ENCODE data around the gene RBM8A.

RBM8A gene

DNA sequence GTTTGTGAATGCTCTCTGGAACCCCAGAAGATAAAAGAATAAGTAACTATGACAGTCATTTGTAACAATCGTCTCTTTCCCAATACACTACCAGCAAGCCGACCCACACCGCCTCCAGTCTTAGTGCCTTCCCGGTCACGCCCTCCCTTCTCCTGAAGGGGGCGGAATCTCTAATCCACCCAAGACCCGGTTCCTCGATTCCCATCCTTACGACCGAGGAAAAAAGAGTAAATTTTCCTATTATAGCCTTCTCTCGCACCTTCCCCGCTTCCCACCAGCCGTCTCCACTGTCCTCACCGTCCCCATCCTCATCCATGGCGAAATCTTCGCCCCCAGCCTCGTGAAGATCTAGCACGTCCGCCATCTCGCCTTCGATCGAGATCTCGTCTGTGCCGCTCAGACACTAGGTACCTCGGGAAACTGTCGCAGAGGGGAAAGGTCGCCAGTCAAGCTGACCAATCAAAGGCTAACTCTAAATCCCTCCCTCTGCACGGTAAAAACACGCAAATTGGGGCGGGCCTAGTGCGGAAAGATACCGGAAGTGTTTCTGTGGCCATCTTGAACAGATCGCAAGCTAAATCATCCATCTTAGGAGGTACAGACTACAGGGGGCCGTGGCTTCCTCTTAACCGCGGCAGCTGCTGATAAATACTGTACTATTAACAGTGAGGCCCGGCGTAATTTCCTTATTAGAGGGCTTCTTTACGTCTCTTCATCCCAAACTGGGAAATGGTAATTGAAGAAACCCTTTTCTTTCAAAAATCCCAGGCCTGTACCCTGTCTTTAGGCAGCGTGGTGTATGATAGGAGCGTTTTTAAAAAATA lies at the start of gene RBM8A:
RBM8A (minus strand) TSS at position 422 of the 824 bp plus-strand sequence; CDS start at position 364, 58 bp downstream.
- DNase-seq (ENCODE audit: extremely low spot score, insufficient read length, low read depth) = peak; percentile 58
- peak; percentile 96 for FAIRE-seq

DNA sequence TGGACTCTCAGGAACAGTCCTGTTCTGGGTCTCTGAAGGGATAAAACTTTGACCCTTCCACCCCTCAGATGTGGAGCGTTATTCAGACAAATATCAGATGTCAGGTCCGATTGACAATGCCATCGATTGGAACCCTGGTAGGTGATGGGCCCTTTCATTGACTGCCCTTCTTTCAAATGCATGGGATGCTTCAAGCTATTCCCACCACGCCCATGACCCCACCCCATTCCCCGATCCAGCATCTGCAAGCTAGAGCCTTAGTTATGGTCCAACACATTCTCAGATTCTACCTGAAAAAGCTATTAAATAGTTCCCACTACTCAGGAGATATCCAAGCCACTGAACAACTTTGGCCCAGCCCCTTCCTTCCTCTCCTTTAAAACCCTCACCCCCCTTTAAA lies 49.7 kb upstream of the RBM8A start:
- DNase-seq (ENCODE audit: extremely low spot score, insufficient read length, low read depth) (no peak), FAIRE-seq (no peak)

DNA sequence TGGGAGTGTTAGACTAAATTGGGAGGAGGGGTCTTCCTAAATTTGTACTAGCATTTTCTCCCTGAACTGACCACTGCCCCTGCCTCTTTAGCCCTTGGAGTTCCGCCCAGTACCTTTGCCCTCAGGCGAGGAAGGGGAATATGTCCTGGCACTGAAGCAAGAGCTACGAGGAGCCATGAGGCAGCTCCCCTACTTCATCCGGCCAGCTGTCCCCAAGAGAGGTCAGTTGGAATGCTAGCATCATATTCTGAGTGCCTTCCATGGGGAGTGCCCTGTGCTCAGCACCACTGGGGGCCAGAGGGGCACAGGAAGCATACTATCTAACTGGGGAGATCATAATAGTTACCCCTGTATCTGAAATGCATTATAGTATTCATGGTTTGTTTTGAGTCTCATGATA lies 47.9 kb upstream of the RBM8A start:
- FAIRE-seq = no peak
- no peak for DNase-seq (ENCODE audit: extremely low spot score, insufficient read length, low read depth)

DNA sequence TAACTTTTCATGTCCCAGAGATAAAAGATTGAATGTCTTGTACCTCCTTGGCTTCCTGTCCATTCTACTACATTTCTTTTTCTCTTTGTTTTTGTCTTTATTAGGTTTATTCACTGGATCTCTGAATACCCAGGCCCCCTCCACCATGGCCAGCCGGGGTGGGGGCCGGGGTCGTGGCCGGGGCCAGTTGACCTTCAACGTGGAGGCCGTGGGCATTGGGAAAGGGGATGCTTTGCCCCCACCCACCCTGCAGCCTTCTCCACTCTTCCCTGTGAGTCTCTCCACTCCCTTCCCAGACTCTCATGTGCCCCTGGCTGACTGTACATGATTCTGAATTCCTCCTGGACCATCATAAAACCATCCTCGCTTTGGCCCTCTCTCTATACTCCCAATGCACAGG lies 47.4 kb upstream of the RBM8A start:
- FAIRE-seq (no peak), DNase-seq (ENCODE audit: extremely low spot score, insufficient read length, low read depth) (no peak)

DNA sequence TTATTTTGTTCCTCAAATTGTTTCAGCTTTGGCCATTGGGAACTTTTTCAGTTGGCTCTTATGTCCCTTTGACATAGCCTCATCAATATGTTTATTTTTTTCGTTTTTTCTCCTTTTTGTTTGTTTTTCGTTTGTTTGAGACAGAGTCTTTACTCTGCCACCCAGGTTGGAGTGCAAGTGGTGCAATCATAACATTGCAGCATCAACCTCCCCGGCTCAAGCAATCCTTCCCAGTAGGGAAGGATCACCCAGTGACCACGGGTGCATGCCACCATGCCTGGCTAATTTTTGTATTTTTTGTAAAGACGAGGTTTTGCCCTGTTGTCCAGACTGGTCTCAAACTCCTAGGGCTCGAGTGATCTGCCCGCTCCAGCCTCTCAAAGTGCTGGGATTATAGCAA lies 45.3 kb upstream of the RBM8A start:
- DNase-seq (ENCODE audit: extremely low spot score, insufficient read length, low read depth) (no peak), FAIRE-seq (no peak)

DNA sequence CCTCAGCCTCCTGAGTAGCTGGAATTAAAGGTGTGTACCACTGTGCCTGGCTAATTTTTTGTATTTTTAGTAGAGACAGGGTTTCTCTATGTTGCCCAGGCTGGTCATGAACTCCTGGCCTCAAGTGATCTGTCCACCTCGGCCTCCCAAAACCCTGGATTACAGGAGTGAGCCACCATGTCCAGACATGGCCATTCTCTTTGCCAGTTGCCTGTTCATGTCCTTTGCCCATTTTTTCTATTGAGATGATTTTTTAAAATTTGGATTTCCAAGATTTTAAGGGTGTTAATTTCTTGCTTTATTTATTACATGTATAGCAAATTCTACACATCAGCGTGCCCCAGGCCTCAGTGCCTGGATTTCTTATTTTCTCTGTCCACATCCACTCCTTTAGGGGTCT lies 40.0 kb upstream of the RBM8A start:
- no peak for FAIRE-seq
- no peak for DNase-seq (ENCODE audit: extremely low spot score, insufficient read length, low read depth)

DNA sequence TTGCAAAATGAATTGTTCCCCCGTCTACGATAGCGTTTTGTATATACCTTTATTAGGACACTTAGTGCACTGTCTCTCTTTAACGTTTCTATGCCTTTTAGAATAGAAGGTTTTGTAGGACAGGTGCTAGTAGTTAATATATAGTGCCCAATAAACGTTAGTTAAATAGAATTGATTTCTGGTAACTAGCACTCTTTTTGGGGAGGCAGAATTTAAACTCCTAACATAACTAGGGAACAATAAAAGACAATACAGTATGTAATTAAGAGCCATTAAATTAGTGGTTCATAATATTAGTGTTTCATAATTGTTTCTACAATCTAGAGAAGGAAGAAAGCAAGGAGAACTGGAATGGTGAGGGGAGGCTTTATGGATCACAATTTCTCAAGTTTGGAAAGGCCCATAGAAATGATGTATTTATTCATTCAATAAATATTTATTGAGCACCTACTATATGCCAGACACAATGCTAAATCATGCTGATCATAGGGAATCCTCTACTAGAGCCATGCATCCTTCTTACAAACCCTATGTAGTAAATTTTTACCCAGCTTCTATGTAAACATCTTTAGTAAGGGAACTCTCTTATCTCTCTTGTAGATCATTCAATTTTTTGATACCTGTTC lies 37.9 kb upstream of the RBM8A start:
- FAIRE-seq = no peak

DNA sequence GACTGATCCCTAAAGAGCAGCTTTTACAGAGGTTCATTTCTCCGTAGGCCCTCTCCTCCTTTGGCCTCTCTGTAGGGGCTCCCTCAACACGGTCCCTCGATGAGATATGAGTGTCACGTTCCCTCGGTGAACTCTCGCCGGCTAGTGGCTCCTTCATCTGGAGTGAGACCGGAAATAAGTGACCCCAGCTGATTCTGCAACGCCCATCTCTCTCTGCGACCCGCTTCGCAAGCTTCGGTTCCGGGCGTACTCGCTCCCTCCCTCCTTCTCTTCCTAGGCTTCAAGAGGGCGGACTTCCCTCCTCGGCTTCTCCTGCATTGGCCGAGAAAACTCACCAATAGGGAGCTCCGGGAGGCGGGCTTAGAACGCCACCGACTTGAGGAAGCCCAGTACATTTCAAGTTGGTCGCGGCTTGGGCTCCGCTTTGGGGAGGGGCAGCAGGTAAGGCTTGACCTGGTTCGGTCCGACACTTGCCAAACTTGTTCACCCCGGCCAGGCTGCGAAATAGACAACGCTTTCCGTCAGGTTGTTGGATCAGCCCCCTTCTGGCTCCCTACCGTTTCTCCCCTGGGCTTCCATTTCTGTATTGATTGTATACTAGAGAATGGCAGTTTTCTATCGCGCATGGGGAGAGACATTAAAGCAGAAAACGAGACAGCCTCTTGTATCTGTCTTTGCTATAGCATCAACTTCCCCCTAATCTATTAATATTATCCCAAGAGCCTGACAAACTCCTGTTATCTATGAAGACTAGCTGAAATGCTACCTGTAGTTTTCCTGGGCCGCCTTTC lies 37.2 kb upstream of the RBM8A start, which contains the start of the genes ANKRD34A and POLR3GL:
ANKRD34A (minus strand) TSS at position 248 of the 791 bp plus-strand sequence. CDS start 2,816 bp downstream, outside the sequence.
POLR3GL (plus strand) TSS at position 363 of the 791 bp plus-strand sequence. CDS start 10,176 bp downstream, outside the sequence.
- peak; percentile 76 for DNase-seq (ENCODE audit: extremely low spot score, insufficient read length, low read depth)
- peak; percentile 99 for FAIRE-seq

More for the DNA sequence above, 37.9 kb upstream of the RBM8A start:
- DNase-seq (ENCODE audit: extremely low spot score, insufficient read length, low read depth) = no peak

DNA sequence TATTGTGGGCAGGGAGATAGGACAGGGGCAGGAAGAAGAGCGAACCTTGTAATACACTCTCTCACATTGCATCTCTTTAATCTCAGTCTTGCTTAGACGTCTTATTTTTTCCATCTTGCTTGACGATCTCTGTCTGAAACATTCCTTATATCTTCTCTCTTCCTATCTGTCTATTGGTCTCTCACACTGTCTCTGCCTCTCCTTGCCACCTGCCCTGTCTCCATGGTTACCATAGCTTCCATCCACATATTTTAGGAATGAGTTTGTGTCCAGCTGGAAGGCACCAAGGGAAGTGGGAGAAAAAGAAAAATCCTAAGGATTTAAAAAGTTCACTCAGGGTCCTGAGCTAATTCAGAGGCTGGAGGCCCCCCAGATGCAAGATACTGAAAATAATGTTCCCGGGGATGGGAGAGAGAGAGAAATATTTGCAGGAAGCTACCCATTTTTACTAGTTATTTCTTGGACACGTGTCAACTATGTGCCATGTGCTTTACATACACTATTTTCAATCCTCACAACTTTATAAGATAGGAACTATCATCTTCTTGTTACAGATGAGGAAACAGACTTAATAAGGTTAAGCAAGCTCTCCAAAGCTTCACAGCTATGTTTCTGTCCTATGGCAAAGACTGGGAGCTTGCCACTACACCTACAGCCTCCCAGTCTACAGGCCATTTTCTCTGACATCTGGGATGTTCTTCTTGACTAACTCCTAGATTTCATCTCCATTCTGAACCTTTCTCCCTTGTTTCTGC lies 36.2 kb upstream of the RBM8A start:
- DNase-seq (ENCODE audit: extremely low spot score, insufficient read length, low read depth) = no peak
- FAIRE-seq = no peak

DNA sequence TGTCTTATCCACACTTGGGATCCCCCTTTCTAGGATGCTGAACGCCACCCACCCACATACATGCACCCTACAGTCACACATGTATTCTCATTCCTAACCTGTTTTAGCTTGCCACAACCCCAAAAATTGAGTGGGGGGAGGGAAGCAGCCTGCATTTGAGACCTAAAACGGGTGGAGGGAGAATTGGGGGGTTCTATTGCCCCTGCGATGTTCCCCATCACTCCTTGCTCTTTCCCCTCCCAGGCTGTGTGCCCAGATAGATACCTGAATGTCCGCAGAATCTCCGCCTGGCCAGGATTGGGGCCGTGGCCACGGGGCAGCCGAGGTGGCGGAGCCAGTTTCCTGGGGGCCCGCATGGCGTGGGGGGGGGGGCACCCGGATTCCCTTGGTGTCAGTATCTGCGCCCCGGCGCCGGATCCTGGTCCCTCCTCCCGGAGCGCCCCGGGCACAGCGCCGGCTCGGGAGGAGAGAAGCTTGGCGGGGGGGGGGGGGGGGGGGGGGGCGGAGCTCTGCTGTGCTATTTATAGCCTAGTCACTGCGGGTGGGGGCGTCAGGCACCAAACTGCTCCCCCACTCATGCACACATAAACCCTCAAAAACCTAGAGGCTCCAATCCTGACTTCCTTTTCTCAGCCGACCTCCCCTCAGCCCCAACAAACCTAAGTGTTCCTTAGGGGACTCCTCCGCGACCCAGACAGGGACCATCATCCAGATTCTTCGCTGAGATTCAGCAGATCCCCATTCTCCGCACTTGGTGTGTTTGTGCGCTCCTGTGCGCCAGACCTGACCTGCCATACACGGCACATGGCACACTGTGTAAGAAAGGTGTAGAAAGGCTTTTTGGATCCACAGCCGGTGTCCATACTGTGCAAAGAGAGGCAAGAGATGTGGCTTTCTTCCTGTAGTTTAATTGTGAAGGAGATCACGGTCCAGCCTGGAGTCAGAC lies 35.1 kb upstream of the RBM8A start:
- FAIRE-seq = no peak

DNA sequence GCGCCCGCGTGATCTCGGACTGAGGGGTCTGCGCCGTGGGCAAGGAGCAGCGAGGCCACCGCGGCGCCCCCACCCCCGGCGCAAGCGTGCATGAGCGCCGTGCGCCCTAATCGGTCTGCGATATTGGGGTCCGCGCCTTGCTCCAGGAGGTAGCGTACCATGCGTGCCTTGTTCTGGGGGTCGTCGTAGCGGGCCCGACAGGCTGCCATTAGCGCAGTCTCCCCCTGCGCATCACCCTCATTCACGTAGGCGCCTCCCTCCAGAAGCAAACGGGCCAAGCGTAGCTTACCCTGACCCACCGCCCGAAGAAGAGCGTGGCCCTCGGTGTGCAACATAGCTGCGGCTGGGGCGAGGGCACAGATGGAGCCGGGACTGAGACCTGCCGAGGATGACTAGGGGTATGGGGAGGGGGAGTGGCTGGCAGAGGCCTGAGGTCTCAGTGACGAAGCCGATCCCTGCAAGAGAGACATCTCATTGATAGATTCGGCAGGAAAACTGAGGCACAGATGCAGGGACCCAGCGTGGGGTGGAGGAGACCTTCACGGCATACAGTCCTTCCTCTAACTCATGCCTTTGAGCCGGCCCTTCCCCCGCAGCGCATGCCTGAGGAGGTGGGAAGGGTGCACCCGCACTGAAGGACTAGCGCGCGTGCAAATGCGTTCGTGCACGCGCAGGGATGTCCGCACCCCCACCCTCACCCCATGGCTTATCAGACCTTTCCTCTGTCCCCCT lies 34.3 kb upstream of the RBM8A start:
- no peak for DNase-seq (ENCODE audit: extremely low spot score, insufficient read length, low read depth)
- FAIRE-seq = no peak

More for the DNA sequence above, 35.1 kb upstream of the RBM8A start:
- no peak for DNase-seq (ENCODE audit: extremely low spot score, insufficient read length, low read depth)

DNA sequence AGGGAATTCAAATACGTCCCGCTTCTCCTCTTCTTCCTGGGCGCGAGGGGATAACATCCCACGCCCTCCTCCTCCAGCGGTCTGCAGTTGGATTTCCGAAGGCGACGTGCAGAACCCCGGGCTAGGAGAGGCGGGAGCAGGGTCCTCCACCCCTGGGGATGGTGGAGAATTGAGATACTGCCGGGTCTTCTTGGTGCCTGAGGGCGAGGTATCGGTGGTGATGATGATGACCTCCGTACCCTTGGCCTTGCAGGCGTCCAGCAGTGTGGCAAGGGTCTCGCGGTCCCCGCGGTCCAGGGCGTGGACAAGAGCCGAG lies 33.8 kb upstream of the RBM8A start:
- no peak for FAIRE-seq
- no peak for DNase-seq (ENCODE audit: extremely low spot score, insufficient read length, low read depth)

DNA sequence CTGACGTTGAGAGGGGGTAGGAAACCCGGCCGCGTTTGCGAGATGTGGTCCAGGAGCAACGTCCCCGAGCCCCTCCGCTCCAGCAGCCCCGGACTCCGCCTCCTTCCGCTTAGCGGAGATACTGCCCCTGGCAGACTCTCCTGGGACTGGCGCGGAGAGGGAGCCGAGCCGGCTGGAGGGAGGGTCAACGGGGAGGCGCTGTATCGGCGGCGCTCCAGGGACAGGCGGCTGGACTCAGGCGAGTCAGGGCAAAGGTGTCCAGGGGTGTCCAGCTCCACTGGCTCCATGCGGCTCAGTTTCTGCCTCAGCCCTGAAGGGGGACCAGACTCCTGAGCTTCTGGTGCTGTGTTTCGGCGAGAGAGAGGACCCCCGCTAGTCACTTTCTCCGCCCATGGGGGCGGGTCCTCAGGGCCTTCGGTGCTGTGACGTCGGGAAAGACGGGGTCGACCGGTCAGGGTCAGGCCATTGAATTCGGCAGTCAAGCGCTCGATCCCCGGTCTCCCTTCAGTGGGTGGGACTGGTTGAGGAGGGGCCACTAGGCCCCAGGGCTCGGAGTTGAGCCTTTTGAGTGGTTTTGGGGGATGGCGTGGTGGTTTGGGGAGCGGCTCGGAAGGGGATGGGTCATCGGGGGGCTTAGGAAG lies 33.3 kb upstream of the RBM8A start:
- peak; percentile 30 for DNase-seq (ENCODE audit: extremely low spot score, insufficient read length, low read depth)
- FAIRE-seq = no peak

DNA sequence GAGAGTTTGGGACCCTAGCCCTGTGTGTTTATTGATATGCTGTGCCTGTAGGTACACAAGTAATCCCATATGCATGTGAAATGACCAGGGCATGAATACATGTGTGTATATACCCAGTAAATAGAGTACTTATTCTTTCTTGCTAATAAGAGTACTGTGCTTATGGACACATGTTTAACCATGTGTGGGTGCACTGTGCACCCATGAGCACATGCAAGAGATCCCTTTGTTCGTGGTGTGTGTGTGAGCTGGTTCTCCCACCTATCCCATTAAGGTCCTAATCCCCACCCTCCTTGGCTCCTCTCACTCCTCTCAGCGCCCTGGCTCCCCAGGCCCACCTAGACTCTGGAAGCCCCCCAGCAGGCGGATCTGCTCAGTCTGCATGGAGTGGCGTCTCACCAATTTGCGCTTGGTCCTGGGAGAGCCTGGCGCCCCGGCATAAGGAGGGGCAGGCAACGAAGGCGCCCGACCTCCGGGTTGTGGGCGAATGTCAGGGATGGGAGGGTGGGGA lies 32.7 kb upstream of the RBM8A start:
- DNase-seq (ENCODE audit: extremely low spot score, insufficient read length, low read depth) (no peak), FAIRE-seq (no peak)

DNA sequence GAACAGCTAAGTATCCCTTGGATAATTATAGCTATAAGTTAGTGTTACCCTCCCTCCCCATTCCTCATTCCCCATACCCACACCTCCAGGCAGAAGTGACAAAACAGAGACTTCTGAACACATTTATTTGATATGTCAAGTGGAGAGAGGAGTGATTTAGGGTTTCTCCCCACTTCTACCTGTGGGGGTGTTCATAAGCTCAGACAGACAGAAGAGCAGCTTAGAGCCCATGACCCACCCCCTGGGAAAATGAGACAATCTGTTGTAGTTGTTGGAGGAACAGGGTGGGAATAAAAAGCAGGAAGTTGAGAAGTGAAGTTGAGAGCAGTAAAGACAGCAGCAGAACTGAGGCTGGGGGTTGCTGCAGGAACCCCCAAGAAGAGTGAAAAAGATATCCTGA lies 32.0 kb upstream of the RBM8A start:
- DNase-seq (ENCODE audit: extremely low spot score, insufficient read length, low read depth) (no peak), FAIRE-seq (no peak)

DNA sequence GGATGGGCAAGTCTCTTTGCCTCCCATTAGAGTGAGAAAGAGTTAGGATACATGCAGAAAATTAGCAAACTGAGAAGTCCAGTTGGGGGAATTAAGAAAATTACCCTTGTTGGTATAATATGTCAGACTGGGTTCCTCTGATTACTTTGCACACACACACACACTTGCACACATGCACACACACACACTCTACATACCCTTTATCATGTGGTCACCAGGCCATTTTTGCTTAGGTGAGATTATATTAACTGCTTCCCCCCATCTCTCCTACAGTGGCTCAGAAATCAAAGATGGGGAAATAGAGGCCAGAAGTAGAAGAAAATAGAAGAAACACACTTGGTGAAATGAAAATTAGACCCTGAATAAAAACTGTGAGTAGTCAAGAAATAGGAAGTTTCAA lies 31.4 kb upstream of the RBM8A start:
- no peak for FAIRE-seq
- DNase-seq (ENCODE audit: extremely low spot score, insufficient read length, low read depth) = no peak

DNA sequence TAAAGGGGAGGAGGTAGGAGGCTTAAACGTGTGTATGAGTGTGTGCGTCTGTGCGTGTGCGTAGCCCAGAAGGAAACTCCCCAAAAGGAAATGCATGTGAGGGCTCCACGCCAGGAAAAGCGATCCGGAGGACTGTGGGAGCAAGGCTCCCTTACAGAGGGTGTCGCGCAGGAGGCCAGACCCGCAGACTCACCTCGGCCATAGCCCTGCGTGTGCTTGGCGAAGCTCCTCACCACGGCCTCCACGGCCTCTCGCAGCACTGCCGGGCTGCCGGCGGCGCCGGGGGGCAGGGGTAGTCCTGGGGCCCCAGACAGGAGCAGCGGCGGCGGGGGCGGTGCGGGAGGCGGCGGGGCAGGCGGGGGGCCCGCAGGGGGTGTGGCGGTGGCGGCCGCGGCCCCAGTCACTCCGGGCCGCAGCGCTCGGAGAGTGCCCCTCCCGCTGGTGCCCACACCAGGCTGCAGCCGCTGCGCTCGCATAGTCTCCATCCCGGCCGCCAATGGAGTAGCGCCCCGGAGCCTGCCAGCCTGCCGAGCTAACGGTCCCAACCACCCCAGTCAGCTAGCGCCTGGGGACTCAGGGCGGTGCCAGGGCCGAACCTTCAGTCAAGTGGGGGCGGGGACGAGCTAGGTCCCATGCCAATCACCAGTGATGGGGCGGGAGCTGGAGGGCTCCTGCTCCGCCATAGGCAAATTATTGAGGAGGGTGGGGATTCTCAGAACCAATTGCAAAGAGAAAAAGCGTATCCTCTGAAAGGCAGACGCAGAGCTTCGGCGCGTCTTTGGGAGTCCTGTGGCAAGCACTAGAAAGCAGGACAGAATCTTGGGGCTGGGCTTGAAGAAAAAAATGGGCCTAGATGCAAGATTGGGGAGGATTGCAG lies 30.4 kb upstream of the RBM8A start, which contains the start of gene LIX1L:
LIX1L (minus strand) TSS at position 575 of the 877 bp plus-strand sequence; CDS start at position 485, 90 bp downstream.
- DNase-seq (ENCODE audit: extremely low spot score, insufficient read length, low read depth) (peak; percentile 86), FAIRE-seq (peak; percentile 95)
